Neural progenitor cell (in vitro differentiated cells): ENCODE measurements around the gene MPZ. TPM values are rescaled to one million over a fixed set of nuclear protein-coding genes. Genes with fewer than 3 reads are reported as not detected.

Source experiments
- DNase-seq: peaks from one replicate; pipeline ENCODE4 v3.0.0-alpha.2; 2016; ENCODE audit warnings: low spot score
- H2AFZ ChIP-seq: fragments of 200-600 bp; sonication (generic); replicated peaks from 2 replicates; pipeline ENCODE4 v1.6.1; 2016; ENCODE audit warnings: antibody characterized with exemption
- H3F3A ChIP-seq: fragments of 200-600 bp; sonication (generic); 2 replicates; pipeline ENCODE4 v1.6.1; 2016; ENCODE audit warnings: antibody characterized with exemption, low read depth
- H3K27ac ChIP-seq: fragments of 200-600 bp; sonication (generic); 2 replicates; pipeline ENCODE4 v1.5.1; 2016; ENCODE audit warnings: mild to moderate bottlenecking
- H3K27me3 ChIP-seq: fragments of 200-600 bp; sonication (generic); 2 replicates; pipeline ENCODE4 v1.6.1; 2016; ENCODE audit warnings: mild to moderate bottlenecking, moderate library complexity
- H3K36me3 ChIP-seq: fragments of 200-600 bp; sonication (generic); 2 replicates; pipeline ENCODE4 v1.5.1; 2016
- H3K4me1 ChIP-seq: fragments of 200-600 bp; sonication (generic); 2 replicates; pipeline ENCODE4 v1.6.1; 2016; ENCODE audit warnings: mixed run types
- H3K4me2 ChIP-seq: fragments of 200-600 bp; sonication (generic); 2 replicates; pipeline ENCODE4 v1.6.1; 2016
- H3K4me3 ChIP-seq: fragments of 200-600 bp; sonication (generic); 2 replicates; pipeline ENCODE4 v1.5.1; 2016
- H3K79me2 ChIP-seq: fragments of 200-600 bp; sonication (generic); 2 replicates; pipeline ENCODE4 v1.6.1; 2016; ENCODE audit warnings: low read depth
- H3K9ac ChIP-seq: fragments of 200-600 bp; sonication (generic); 2 replicates; pipeline ENCODE4 v1.6.1; 2016
- H3K9me3 ChIP-seq: fragments of 200-600 bp; sonication (generic); 2 replicates; pipeline ENCODE4 v1.5.1; 2016; ENCODE audit warnings: low read depth
- H4K20me1 ChIP-seq: fragments of 200-600 bp; sonication (generic); 2 replicates; pipeline ENCODE4 v1.6.1; 2016; ENCODE audit warnings: low read depth
- H3K27ac Mint-ChIP-seq: 3 replicates; pipeline ENCODE4 v1.8.0; 2021; ENCODE audit warnings: mixed read lengths
- H3K27me3 Mint-ChIP-seq: 2 replicates; pipeline ENCODE4 v1.8.0; 2022; ENCODE audit warnings: low read depth, mild to moderate bottlenecking, inconsistent platforms, moderate library complexity, mixed read lengths; ENCODE audit not compliant: insufficient read depth
- H3K36me3 Mint-ChIP-seq: 3 replicates; pipeline ENCODE4 v1.8.0; 2021; ENCODE audit warnings: mixed read lengths
- H3K4me1 Mint-ChIP-seq: 3 replicates; pipeline ENCODE4 v1.8.0; 2021; ENCODE audit warnings: mixed read lengths
- H3K4me3 Mint-ChIP-seq: 3 replicates; pipeline ENCODE4 v1.8.0; 2021; ENCODE audit warnings: mild to moderate bottlenecking, moderate library complexity, mixed read lengths
- H3K9me3 Mint-ChIP-seq: 3 replicates; pipeline ENCODE4 v1.8.0; 2020; ENCODE audit warnings: mixed read lengths
- CTCF ChIP-seq: fragments of 200-600 bp; sonication (generic); IDR thresholded peaks from 2 replicates; pipeline ENCODE4 v1.5.1; 2017; ENCODE audit warnings: antibody characterized with exemption, mild to moderate bottlenecking
- EZH2 ChIP-seq: fragments of 200-600 bp; sonication (generic); IDR thresholded peaks from 2 replicates; pipeline ENCODE4 v1.6.1; 2017; ENCODE audit warnings: antibody characterized with exemption, mild to moderate bottlenecking, moderate library complexity
- EZH2phosphoT487 ChIP-seq: fragments of 200-600 bp; sonication (generic); IDR thresholded peaks from 2 replicates; pipeline ENCODE4 v1.6.1; 2017; ENCODE audit warnings: antibody characterized with exemption
- total RNA-seq: library from RNA; depleted of rRNA; stranded (reverse); fragments of >200 nt; gene quantifications from 2 replicates; pipeline ENCODE4 v1.2.3, GENCODE V29; 2015; ENCODE audit warnings: low replicate concordance

MPZ gene
- total RNA-seq, 1 donor from 2014 or later = 1.1 TPM

- TF ChIP-seq EZH2phosphoT487 (no peak), EZH2 (no peak), CTCF (no peak)
- Histone ChIP-seq H3K4me1 (peaks cover 9% of the 10 kb centered on the region), H3K27ac (no peak overlapping the region), H3K9ac (no peak overlapping the region), H3K4me3 (no peak overlapping the region), H4K20me1 (no peaks in the 10 kb centered on the region), H3K27me3 (peaks cover 12% of the 10 kb centered on the region), H3F3A (no peaks in the 10 kb centered on the region), H3K9me3 (no peaks in the 10 kb centered on the region), H3K36me3 (no peaks in the 10 kb centered on the region), H3K4me2 (no peak overlapping the region), H3K79me2 (no peaks in the 10 kb centered on the region), H2AFZ (no peak overlapping the region)
- peak overlapping the region; percentile 16 for H3K4me3 Mint-ChIP-seq
- no peak overlapping the region for H3K27ac Mint-ChIP-seq
- DNase-seq = no peak
- H3K36me3 Mint-ChIP-seq = no peaks in the 10 kb centered on the region
- H3K4me1 Mint-ChIP-seq = peaks cover 35% of the 10 kb centered on the region
- peaks cover 8% of the 10 kb centered on the region for H3K9me3 Mint-ChIP-seq
- peaks cover 8% of the 10 kb centered on the region for H3K27me3 Mint-ChIP-seq
Observed at GRCh38 chr1:161285521-161285920, 24.2 kb downstream of the MPZ start.

GRCh38 chr1:161285113-161285512 lies 24.7 kb downstream of the MPZ start:
- Mint-ChIP-seq H3K27me3 (peaks cover 6% of the 10 kb centered on the region), H3K36me3 (no peaks in the 10 kb centered on the region), H3K9me3 (peaks cover 8% of the 10 kb centered on the region), H3K4me1 (peaks cover 34% of the 10 kb centered on the region), H3K4me3 (no peak overlapping the region), H3K27ac (no peak overlapping the region)
- TF ChIP-seq EZH2phosphoT487 (no peak), CTCF (no peak)
- Histone ChIP-seq H3K9me3 (no peaks in the 10 kb centered on the region), H3K27ac (no peak overlapping the region), H3K9ac (no peak overlapping the region), H3K4me3 (no peak overlapping the region), H3K27me3 (peaks cover 12% of the 10 kb centered on the region), H3K79me2 (no peaks in the 10 kb centered on the region), H3K4me1 (peaks cover 9% of the 10 kb centered on the region), H3F3A (no peaks in the 10 kb centered on the region), H3K4me2 (no peak overlapping the region), H2AFZ (no peak overlapping the region), H3K36me3 (no peaks in the 10 kb centered on the region), H4K20me1 (no peaks in the 10 kb centered on the region)
- no peak for DNase-seq

- Histone ChIP-seq H3K9ac (no peak overlapping the region), H3F3A (no peaks in the 10 kb centered on the region), H4K20me1 (no peaks in the 10 kb centered on the region), H3K27me3 (peaks cover 13% of the 10 kb centered on the region), H3K27ac (no peak overlapping the region), H2AFZ (no peak overlapping the region), H3K4me2 (no peak overlapping the region), H3K79me2 (no peaks in the 10 kb centered on the region), H3K4me1 (peaks cover 9% of the 10 kb centered on the region), H3K36me3 (no peaks in the 10 kb centered on the region), H3K4me3 (no peak overlapping the region), H3K9me3 (no peaks in the 10 kb centered on the region)
- TF ChIP-seq EZH2phosphoT487 = no peak
- no peak for TF ChIP-seq EZH2
- no peak for TF ChIP-seq CTCF
- Mint-ChIP-seq H3K36me3 (no peaks in the 10 kb centered on the region), H3K9me3 (peaks cover 8% of the 10 kb centered on the region), H3K27me3 (peaks cover 6% of the 10 kb centered on the region), H3K4me1 (peaks cover 25% of the 10 kb centered on the region), H3K27ac (no peak overlapping the region), H3K4me3 (no peak overlapping the region)
- DNase-seq = no peak
Observed at GRCh38 chr1:161282991-161283390, 26.8 kb downstream of the MPZ start.

GRCh38 chr1:161274874-161275273 lies 34.9 kb downstream of the MPZ start:
- Histone ChIP-seq H3K4me1 (no peaks in the 10 kb centered on the region), H3K4me2 (no peak overlapping the region), H2AFZ (no peak overlapping the region), H3K79me2 (no peaks in the 10 kb centered on the region), H3K4me3 (no peak overlapping the region), H4K20me1 (no peaks in the 10 kb centered on the region), H3F3A (no peaks in the 10 kb centered on the region), H3K27ac (no peak overlapping the region), H3K9ac (no peak overlapping the region), H3K27me3 (peaks cover 11% of the 10 kb centered on the region), H3K9me3 (no peaks in the 10 kb centered on the region), H3K36me3 (no peaks in the 10 kb centered on the region)
- no peaks in the 10 kb centered on the region for H3K4me1 Mint-ChIP-seq
- no peak for TF ChIP-seq CTCF
- TF ChIP-seq EZH2 = no peak
- TF ChIP-seq EZH2phosphoT487 = no peak
- DNase-seq = no peak
- no peaks in the 10 kb centered on the region for H3K27me3 Mint-ChIP-seq
- H3K36me3 Mint-ChIP-seq = no peaks in the 10 kb centered on the region
- H3K27ac Mint-ChIP-seq = no peak overlapping the region
- H3K9me3 Mint-ChIP-seq = no peaks in the 10 kb centered on the region
- no peak overlapping the region for H3K4me3 Mint-ChIP-seq
